Keratinocyte (primary cell): Measurements from ENCODE around the gene MTERF2. TPM values are rescaled to one million over a fixed set of nuclear protein-coding genes. Genes with fewer than 3 reads are reported as not detected.

Source experiments
- DNase-seq: peaks from one replicate; pipeline ENCODE4 v3.0.0-alpha.2; 2011; ENCODE audit warnings: low read depth, missing footprints, low spot score
- FAIRE-seq: peaks from 2 replicates; lab custom pipeline; 2011; peaks lifted over from hg19 to GRCh38; lab: Jason Lieb, UNC
- H2AFZ ChIP-seq: 2 replicates; pipeline ENCODE4 v1.6.0; 2012; ENCODE audit warnings: low read length, control low read depth, inconsistent platforms; ENCODE audit not compliant: control insufficient read depth
- H3K27ac ChIP-seq: 2 replicates; pipeline ENCODE4 v1.5.1; 2011; ENCODE audit warnings: low read length; ENCODE audit not compliant: control insufficient read depth, insufficient read depth
- H3K27me3 ChIP-seq: 3 replicates; pipeline ENCODE4 v1.6.0; 2011; ENCODE audit warnings: low read length; ENCODE audit not compliant: control insufficient read depth, insufficient read depth; ENCODE audit errors: extremely low read depth
- H3K36me3 ChIP-seq, 2 experiments: 2 replicates in 1 of 2; 3 replicates in 1 of 2; pipeline ENCODE4 v1.5.1; 2011; ENCODE audit warnings: low read length in 2 of 2, mild to moderate bottlenecking in 1 of 2; ENCODE audit not compliant: control insufficient read depth in 2 of 2, insufficient read depth in 2 of 2; ENCODE audit errors: extremely low read depth in 1 of 2
- H3K4me1 ChIP-seq: 3 replicates; pipeline ENCODE4 v1.5.1; 2011; ENCODE audit warnings: low read length; ENCODE audit not compliant: control insufficient read depth, insufficient read depth; ENCODE audit errors: extremely low read depth
- H3K4me2 ChIP-seq: 3 replicates; pipeline ENCODE4 v1.6.0; 2011; ENCODE audit warnings: low read depth, low read length; ENCODE audit not compliant: control insufficient read depth, insufficient read depth; ENCODE audit errors: extremely low read depth
- H3K4me3 ChIP-seq, 3 experiments: fragments of 200-600 bp in 1 of 3; sonication (generic) in 1 of 3; 2 replicates in 2 of 3; 3 replicates in 1 of 3; pipeline ENCODE4 v1.5.1; 2011 to 2016; ENCODE audit warnings: low read length in 3 of 3, mild to moderate bottlenecking in 3 of 3, control low read depth in 2 of 3, inconsistent platforms in 1 of 3, low read depth in 1 of 3, mixed read lengths in 1 of 3, mixed run types in 1 of 3, moderate library complexity in 1 of 3; ENCODE audit not compliant: control insufficient read depth in 2 of 3, insufficient read depth in 2 of 3; ENCODE audit errors: extremely low read depth in 1 of 3
- H3K79me2 ChIP-seq: 2 replicates; pipeline ENCODE4 v1.6.0; 2012; ENCODE audit warnings: low read length; ENCODE audit not compliant: control insufficient read depth, insufficient read depth
- H3K9ac ChIP-seq: 3 replicates; pipeline ENCODE4 v1.6.0; 2011; ENCODE audit warnings: low read length; ENCODE audit not compliant: control insufficient read depth, insufficient read depth; ENCODE audit errors: extremely low read depth
- H3K9me1 ChIP-seq: 3 replicates; pipeline ENCODE4 v1.6.0; 2011; ENCODE audit warnings: low read length; ENCODE audit not compliant: control insufficient read depth, insufficient read depth; ENCODE audit errors: extremely low read depth
- H3K9me3 ChIP-seq: 2 replicates; pipeline ENCODE4 v1.5.1; 2012; ENCODE audit warnings: low read depth, low read length; ENCODE audit not compliant: control insufficient read depth
- H4K20me1 ChIP-seq: 3 replicates; pipeline ENCODE4 v1.6.0; 2011; ENCODE audit warnings: low read length; ENCODE audit not compliant: control insufficient read depth, insufficient read depth; ENCODE audit errors: extremely low read depth
- EZH2 ChIP-seq: IDR thresholded peaks from one replicate; pipeline ENCODE4 v1.6.1; 2012; ENCODE audit warnings: inconsistent platforms, mild to moderate bottlenecking, low read length, moderate library complexity
- dilution Hi-C: fragments of 300-500 bp; cut with MboI; formaldehyde crosslinking; loops from one replicate; pipeline ENCODE4 v1.7.0; 2020; ENCODE audit warnings: low sequenced_read_pairs; ENCODE audit not compliant: extremely low pct_ligation_motif_present
- polyA plus RNA-seq, 5 experiments: library from polyadenylated mRNA; depleted of rRNA in 3 of 5; stranded (reverse) in 3 of 5; stranded (forward) in 1 of 5; unstranded in 1 of 5; fragments of >200 nt; gene quantifications; 1 replicate in 1 of 5; 2 replicates in 3 of 5; 3 replicates in 1 of 5; pipeline versions ENCODE4 v1.2.1 to v1.2.3, GENCODE V29; 2011 to 2012; ENCODE audit warnings: missing spikeins in 2 of 5, low read depth in 1 of 5, low replicate concordance in 1 of 5
- TF ChIP-seq, protein P1 (sequence below), 3 experiments: IDR thresholded peaks in 1 of 3; conservative IDR thresholded peaks in 1 of 3; optimal IDR thresholded peaks in 1 of 3; 2 replicates in 2 of 3; 3 replicates in 1 of 3; pipeline versions ENCODE3 to v1.5.1; 2011; ENCODE audit warnings: low read length in 3 of 3, mild to moderate bottlenecking in 3 of 3, moderate library complexity in 2 of 3, control low read depth in 1 of 3, inconsistent platforms in 1 of 3; ENCODE audit not compliant: insufficient read depth in 2 of 3; ENCODE audit errors: extremely low read depth in 1 of 3

MTERF2 gene
- polyA plus RNA-seq, 1 donor (not counting 4 experiments of a cell fraction or from before 2014, with no cell fraction given), result 9.6 TPM

DNA sequence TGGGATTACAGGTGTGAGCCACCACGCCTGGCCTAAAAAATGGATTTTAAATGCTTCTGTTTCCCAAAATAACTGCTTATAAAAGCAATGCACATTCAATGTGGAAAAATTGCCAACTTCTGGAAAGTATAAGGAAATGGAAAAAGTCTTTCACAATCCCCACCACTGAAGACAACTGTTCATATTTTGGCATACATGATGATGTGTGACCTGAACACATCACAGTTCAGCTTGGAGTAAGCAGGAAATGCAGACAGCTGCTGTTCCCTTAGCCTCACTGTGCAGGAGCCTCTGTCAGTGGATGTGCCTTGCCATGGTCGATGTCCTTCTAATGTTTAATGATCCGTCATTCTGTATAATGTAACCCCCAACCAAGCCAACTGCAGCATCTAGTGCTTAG is 5.2 kb downstream of the MTERF2 start:
- Histone ChIP-seq H3K27me3 (no peaks in the 10 kb centered on the region), H2AFZ (no peak overlapping the region), H3K4me1 (peaks cover 5% of the 10 kb centered on the region), H3K9me3 (no peaks in the 10 kb centered on the region), H3K9me1 (no peaks in the 10 kb centered on the region), H3K4me2 (no peak overlapping the region), H3K4me3 (no peak overlapping the region), H3K79me2 (peaks cover 1% of the 10 kb centered on the region), H4K20me1 (no peaks in the 10 kb centered on the region), H3K27ac (no peak overlapping the region), H3K36me3 (peaks cover 0 to 5% of the 10 kb centered on the region in 2 experiments), H3K9ac (no peak overlapping the region)
- DNase-seq, result no peak
- TF ChIP-seq, protein P1, sequence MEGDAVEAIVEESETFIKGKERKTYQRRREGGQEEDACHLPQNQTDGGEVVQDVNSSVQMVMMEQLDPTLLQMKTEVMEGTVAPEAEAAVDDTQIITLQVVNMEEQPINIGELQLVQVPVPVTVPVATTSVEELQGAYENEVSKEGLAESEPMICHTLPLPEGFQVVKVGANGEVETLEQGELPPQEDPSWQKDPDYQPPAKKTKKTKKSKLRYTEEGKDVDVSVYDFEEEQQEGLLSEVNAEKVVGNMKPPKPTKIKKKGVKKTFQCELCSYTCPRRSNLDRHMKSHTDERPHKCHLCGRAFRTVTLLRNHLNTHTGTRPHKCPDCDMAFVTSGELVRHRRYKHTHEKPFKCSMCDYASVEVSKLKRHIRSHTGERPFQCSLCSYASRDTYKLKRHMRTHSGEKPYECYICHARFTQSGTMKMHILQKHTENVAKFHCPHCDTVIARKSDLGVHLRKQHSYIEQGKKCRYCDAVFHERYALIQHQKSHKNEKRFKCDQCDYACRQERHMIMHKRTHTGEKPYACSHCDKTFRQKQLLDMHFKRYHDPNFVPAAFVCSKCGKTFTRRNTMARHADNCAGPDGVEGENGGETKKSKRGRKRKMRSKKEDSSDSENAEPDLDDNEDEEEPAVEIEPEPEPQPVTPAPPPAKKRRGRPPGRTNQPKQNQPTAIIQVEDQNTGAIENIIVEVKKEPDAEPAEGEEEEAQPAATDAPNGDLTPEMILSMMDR (optimal IDR thresholded peaks at IDR 0.05 in 1 of 3, IDR thresholded peaks at IDR 0.05 in 1 of 3, conservative IDR thresholded peaks at IDR 0.05 in 1 of 3; ENCODE audit: extremely low read depth in 1 of 3, insufficient read depth in 2 of 3, low read length in 3 of 3), result no peak
- no peak for TF ChIP-seq EZH2
- dilution Hi-C loops, result no loop called here
- no peak for FAIRE-seq

DNA sequence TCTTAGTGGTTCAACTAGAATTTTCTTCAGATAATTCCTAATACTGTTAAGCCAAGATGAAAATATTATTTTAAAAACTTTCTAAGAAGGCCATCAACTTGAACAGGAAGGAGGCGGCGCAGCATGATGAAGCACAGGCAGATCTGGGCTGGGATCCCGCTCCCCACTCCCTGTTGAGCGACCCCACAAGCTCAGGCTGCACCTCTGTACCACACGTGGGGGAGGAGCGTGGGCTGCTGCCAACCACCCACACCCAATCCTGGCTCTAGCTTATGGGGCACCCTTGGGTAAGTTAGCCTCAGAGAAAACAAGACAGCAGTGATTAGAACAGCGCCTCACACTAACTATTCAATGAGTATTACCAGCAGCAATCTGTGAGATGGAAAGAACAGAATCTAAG is 6.0 kb downstream of the MTERF2 start:
- no peak overlapping the region for H3K4me3 ChIP-seq
- H3K27me3 ChIP-seq, result no peaks in the 10 kb centered on the region
- H2AFZ ChIP-seq, result no peak overlapping the region
- H4K20me1 ChIP-seq, result no peaks in the 10 kb centered on the region
- H3K4me2 ChIP-seq, result no peak overlapping the region
- H3K9me1 ChIP-seq, result no peaks in the 10 kb centered on the region
- peaks cover 1% of the 10 kb centered on the region for H3K4me1 ChIP-seq
- no peak for DNase-seq
- TF ChIP-seq, protein P1 (optimal IDR thresholded peaks at IDR 0.05 in 1 of 3, IDR thresholded peaks at IDR 0.05 in 1 of 3, conservative IDR thresholded peaks at IDR 0.05 in 1 of 3; ENCODE audit: extremely low read depth in 1 of 3, insufficient read depth in 2 of 3, low read length in 3 of 3), result no peak
- no peak for TF ChIP-seq EZH2
- dilution Hi-C loops, result no loop called here
- H3K9me3 ChIP-seq, result no peaks in the 10 kb centered on the region
- peaks cover 0 to 5% of the 10 kb centered on the region in 2 experiments for H3K36me3 ChIP-seq
- H3K79me2 ChIP-seq, result peaks cover 1% of the 10 kb centered on the region
- H3K9ac ChIP-seq, result no peak overlapping the region
- FAIRE-seq, result no peak
- no peak overlapping the region for H3K27ac ChIP-seq
